Measurements from ENCODE around the gene CCDC177.

CCDC177 gene

DNA sequence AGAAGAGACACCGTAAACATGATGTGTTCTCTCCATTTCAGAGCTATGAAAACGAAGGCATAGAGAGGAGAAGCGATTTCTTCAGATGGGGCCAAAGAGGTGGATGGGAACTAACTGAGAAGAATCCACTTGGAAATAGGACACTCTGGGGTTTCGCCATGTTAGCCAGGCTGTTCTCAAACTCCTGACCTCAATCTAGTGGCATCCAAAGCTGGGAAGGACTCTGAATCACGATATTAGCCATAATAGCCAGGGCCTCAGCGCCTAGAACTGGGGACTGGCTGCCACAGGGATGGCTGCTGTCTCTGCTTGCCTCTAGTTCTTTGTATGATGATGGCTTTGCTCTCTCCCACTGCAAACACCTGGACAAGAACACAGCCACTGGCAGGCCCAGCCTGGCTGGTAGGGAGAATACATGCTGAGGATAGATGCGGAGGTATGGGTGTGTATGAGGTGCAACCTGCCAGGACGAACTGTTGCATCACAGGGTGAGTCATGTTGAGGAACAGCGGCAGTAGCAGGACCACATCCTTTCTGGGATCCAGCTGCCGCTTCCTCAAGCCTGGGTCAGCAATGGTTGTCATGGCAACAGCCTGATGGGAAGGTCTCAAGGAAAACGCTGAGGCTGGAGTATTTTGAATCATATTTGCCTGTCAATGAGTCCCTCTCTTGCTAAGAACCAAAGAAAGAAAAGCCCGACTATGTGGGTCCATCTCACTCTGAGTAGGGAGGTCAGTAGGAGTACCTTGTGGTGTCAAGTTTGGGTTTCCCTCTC lies 31.1 kb downstream of the CCDC177 start:
- no peak for TF ChIP-seq ZNF280C (tag by site-specific recombination; IDR thresholded peaks at IDR 0.05)
- TF ChIP-seq KLF10 (tag by site-specific recombination; IDR thresholded peaks at IDR 0.05) = no peak
- peak; percentile 37; the same call in 1 of the 2 replicates for TF ChIP-seq ZBTB17 (tag by site-specific recombination; IDR thresholded peaks at IDR 0.05)
- no peak for TF ChIP-seq ZNF621 (tag by site-specific recombination; IDR thresholded peaks at IDR 0.05)
- no peak for TF ChIP-seq ZNF521 (tag by site-specific recombination; IDR thresholded peaks at IDR 0.05)
- no peak for TF ChIP-seq ZFP69B (tag by site-specific recombination; IDR thresholded peaks at IDR 0.05)
- TF ChIP-seq, protein P1, sequence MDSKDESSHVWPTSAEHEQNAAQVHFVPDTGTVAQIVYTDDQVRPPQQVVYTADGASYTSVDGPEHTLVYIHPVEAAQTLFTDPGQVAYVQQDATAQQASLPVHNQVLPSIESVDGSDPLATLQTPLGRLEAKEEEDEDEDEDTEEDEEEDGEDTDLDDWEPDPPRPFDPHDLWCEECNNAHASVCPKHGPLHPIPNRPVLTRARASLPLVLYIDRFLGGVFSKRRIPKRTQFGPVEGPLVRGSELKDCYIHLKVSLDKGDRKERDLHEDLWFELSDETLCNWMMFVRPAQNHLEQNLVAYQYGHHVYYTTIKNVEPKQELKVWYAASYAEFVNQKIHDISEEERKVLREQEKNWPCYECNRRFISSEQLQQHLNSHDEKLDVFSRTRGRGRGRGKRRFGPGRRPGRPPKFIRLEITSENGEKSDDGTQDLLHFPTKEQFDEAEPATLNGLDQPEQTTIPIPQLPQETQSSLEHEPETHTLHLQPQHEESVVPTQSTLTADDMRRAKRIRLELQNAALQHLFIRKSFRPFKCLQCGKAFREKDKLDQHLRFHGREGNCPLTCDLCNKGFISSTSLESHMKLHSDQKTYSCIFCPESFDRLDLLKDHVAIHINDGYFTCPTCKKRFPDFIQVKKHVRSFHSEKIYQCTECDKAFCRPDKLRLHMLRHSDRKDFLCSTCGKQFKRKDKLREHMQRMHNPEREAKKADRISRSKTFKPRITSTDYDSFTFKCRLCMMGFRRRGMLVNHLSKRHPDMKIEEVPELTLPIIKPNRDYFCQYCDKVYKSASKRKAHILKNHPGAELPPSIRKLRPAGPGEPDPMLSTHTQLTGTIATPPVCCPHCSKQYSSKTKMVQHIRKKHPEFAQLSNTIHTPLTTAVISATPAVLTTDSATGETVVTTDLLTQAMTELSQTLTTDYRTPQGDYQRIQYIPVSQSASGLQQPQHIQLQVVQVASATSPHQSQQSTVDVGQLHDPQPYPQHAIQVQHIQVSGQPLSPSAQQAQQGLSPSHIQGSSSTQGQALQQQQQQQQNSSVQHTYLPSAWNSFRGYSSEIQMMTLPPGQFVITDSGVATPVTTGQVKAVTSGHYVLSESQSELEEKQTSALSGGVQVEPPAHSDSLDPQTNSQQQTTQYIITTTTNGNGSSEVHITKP (tag by site-specific recombination; IDR thresholded peaks at IDR 0.05) = no peak
- TF ChIP-seq ZNF629 (tag by site-specific recombination; IDR thresholded peaks at IDR 0.05) = peak; percentile 34; the same call in 1 of the 2 replicates
- peak; percentile 47; the same call in 1 of the 2 replicates for TF ChIP-seq ZNF600 (tag by site-specific recombination; IDR thresholded peaks at IDR 0.05)
- TF ChIP-seq ZNF692 (tag by site-specific recombination; IDR thresholded peaks at IDR 0.05) = 0 out of 2 replicates have a peak, but pooled peaks have one; percentile 28
- no peak for TF ChIP-seq ZNF140 (tag by site-specific recombination; IDR thresholded peaks at IDR 0.05)
- TF ChIP-seq ZNF768 (tag by site-specific recombination; IDR thresholded peaks at IDR 0.05) = no peak
- no peak for TF ChIP-seq ZNF677 (tag by site-specific recombination; IDR thresholded peaks at IDR 0.05)
- TF ChIP-seq ZNF335 (tag by site-specific recombination; conservative IDR thresholded peaks at IDR 0.05) = no peak
- TF ChIP-seq SCRT2 (tag by site-specific recombination; IDR thresholded peaks at IDR 0.05) = peak; percentile 81
- TF ChIP-seq OSR2 (tag by site-specific recombination; IDR thresholded peaks at IDR 0.05) = peak; percentile 67
- TF ChIP-seq ZNF48 (tag by site-specific recombination; IDR thresholded peaks at IDR 0.05) = no peak
- no peak for TF ChIP-seq ZNF561 (tag by site-specific recombination; IDR thresholded peaks at IDR 0.05; ENCODE audit: borderline replicate concordance)
- TF ChIP-seq, protein P2, sequence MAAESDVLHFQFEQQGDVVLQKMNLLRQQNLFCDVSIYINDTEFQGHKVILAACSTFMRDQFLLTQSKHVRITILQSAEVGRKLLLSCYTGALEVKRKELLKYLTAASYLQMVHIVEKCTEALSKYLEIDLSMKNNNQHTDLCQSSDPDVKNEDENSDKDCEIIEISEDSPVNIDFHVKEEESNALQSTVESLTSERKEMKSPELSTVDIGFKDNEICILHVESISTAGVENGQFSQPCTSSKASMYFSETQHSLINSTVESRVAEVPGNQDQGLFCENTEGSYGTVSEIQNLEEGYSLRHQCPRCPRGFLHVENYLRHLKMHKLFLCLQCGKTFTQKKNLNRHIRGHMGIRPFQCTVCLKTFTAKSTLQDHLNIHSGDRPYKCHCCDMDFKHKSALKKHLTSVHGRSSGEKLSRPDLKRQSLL (tag by site-specific recombination; IDR thresholded peaks at IDR 0.05) = no peak
- TF ChIP-seq ZNF155 (tag by site-specific recombination; IDR thresholded peaks at IDR 0.05) = no peak
- TF ChIP-seq ZNF530 (tag by site-specific recombination; IDR thresholded peaks at IDR 0.05; ENCODE audit: low read depth) = no peak
- TF ChIP-seq ZFP37 (tag by site-specific recombination; IDR thresholded peaks at IDR 0.05) = no peak
- TF ChIP-seq ZNF248 (tag by site-specific recombination; IDR thresholded peaks at IDR 0.05) = no peak
- TF ChIP-seq ZNF366 (tag by site-specific recombination; conservative IDR thresholded peaks at IDR 0.05) = 0 out of 2 replicates have a peak, but pooled peaks have one; percentile 15
- H3K36me3 ChIP-seq (ENCODE audit: control insufficient read depth in 2 of 2, insufficient read depth in 1 of 2, low read length in 2 of 2) = no peaks in the 10 kb centered on the region
- H3K9me3 ChIP-seq (ENCODE audit: control insufficient read depth, insufficient read depth, low read depth, low read length) = no peaks in the 10 kb centered on the region
- CTCF ChIA-PET = interaction anchor here (0.6 to 5.5 kb wide), 5 partner anchors 8 to 241 kb away, joined by 3 to 34 read pairs (median 10); partner anchors contain the start of gene CCDC177
- POLR2A ChIA-PET = interaction anchor here (1.4 kb wide), 1 partner anchor 30 kb away, joined by 3 read pairs; no protein-coding TSS in a partner anchor
- no peak overlapping the region for H3K27ac ChIP-seq (ENCODE audit: extremely low read depth, low read depth, low read length)
- no peak overlapping the region for H3K4me3 ChIP-seq (ENCODE audit: low read depth, low read length)
- no peaks in the 10 kb centered on the region for H3K4me1 ChIP-seq (ENCODE audit: control insufficient read depth, insufficient read depth, low read length)

All from HEK293 (cell line).